ENCODE measurements around the gene OBP2A.
A peak's percentile ranks its signal among the peaks of the same experiment; 100 is the strongest.
"Not testable (repeated sequence)": the region's sequence is repeated elsewhere in the genome, so short reads cannot be mapped to it uniquely, and the experiment has no call there.

Gene OBP2A

GRCh38 chr9:135545646-135546176, at the start of gene OBP2A:
Gene OBP2A, plus strand, starts transcription at chr9:135546126. Its CDS starts 55 bp downstream, at chr9:135546181.
- DNase-seq, result not testable (repeated sequence)

- no peak for DNase-seq
These were observed 47.4 kb upstream of the OBP2A start for GRCh38 chr9:135498381-135499126.

GRCh38 chr9:135499326-135500070, 46.4 kb upstream of the OBP2A start:
- peak; percentile 85 for DNase-seq

- DNase-seq, result no peak
These were observed 45.8 kb upstream of the OBP2A start for GRCh38 chr9:135500071-135500524.

GRCh38 chr9:135500525-135501260, 45.2 kb upstream of the OBP2A start, which contains the start of gene MRPS2:
Gene MRPS2, plus strand, starts transcription at chr9:135500682. Its CDS starts 29 bp downstream, at chr9:135500711.
- peak; percentile 47 for DNase-seq

GRCh38 chr9:135501261-135502167, 44.4 kb upstream of the OBP2A start:
- no peak for DNase-seq

- no peak for DNase-seq
These were observed 43.6 kb upstream of the OBP2A start for GRCh38 chr9:135502168-135502872.

- DNase-seq, result no peak
These were observed 43.0 kb upstream of the OBP2A start for GRCh38 chr9:135502873-135503321.

- no peak for DNase-seq
These were observed 42.3 kb upstream of the OBP2A start for GRCh38 chr9:135503371-135504261.

- DNase-seq, result peak; percentile 25
These were observed 41.4 kb upstream of the OBP2A start for GRCh38 chr9:135504262-135505243.

- DNase-seq, result no peak
These were observed 40.3 kb upstream of the OBP2A start for GRCh38 chr9:135505406-135506187.

GRCh38 chr9:135506327-135507103, 39.4 kb upstream of the OBP2A start:
- no peak for DNase-seq

GRCh38 chr9:135507104-135508035, 38.6 kb upstream of the OBP2A start:
- no peak for DNase-seq

- DNase-seq, result no peak
These were observed 37.6 kb upstream of the OBP2A start for GRCh38 chr9:135508211-135508820.

GRCh38 chr9:135509458-135509857, 36.5 kb upstream of the OBP2A start:
- no peak for DNase-seq

GRCh38 chr9:135512241-135512603, 33.7 kb upstream of the OBP2A start:
- no peak for DNase-seq
